Measurements from ENCODE around the gene CRMP1. TPM values are rescaled to one million over a fixed set of nuclear protein-coding genes. Genes with fewer than 3 reads are reported as not detected.

The CRMP1 gene
- total RNA-seq, 4 donors from 2014 or later, result 0.64 to 0.76 TPM; not detected in 2

- TF ChIP-seq POLR2A (IDR thresholded peaks at IDR 0.05), result no peak
- no peak for TF ChIP-seq CTCF (IDR thresholded peaks at IDR 0.05)
- TF ChIP-seq POLR2AphosphoS5 (IDR thresholded peaks at IDR 0.05), result no peak
- DNase-seq (ENCODE audit: low spot score in 2 of 2), result no peak
- no peaks in the 10 kb centered on the region for H3K4me1 ChIP-seq
- H3K27me3 ChIP-seq, result no peaks in the 10 kb centered on the region
- no peak overlapping the region for H3K27ac ChIP-seq
- WGBS, result 89% methylated on average over 12 of the region's 12 CpGs
- no peak overlapping the region for H3K4me3 ChIP-seq
- peaks cover 26% of the 10 kb centered on the region for H3K36me3 ChIP-seq
- no peaks in the 10 kb centered on the region for H3K9me3 ChIP-seq
These were observed 76.0 kb downstream of the CRMP1 start for GRCh38 chr4:5816851-5817375.

DNA sequence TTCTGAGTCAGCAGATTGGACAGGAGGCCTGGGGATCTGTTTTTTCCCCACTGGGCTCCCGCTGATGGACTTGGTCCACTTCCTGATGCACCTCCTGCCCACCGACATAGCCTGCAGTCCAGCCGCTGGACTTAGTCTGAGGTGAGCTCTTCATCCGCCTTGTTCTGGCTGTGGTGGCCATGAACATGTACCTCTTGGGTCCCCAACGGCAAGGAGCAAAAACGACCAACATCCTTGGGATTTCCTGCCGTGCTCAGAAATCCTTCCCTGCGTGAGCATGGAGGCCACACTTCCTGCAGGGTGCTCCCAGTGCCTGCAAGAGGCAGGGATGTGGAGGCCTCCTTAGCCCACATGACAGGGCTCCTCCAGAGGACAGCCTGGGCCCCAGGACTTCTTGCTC lies 76.8 kb downstream of the CRMP1 start:
- H3K36me3 ChIP-seq, result peaks cover 32% of the 10 kb centered on the region
- H3K27me3 ChIP-seq, result no peaks in the 10 kb centered on the region
- no peaks in the 10 kb centered on the region for H3K4me1 ChIP-seq
- H3K4me3 ChIP-seq, result no peak overlapping the region
- WGBS, result 88% methylated on average over 8 of the region's 8 CpGs
- no peak for DNase-seq (ENCODE audit: low spot score in 2 of 2)
- TF ChIP-seq POLR2AphosphoS5 (IDR thresholded peaks at IDR 0.05), result no peak
- TF ChIP-seq POLR2A (IDR thresholded peaks at IDR 0.05), result no peak
- TF ChIP-seq EP300 (IDR thresholded peaks at IDR 0.05), result no peak
- no peak for TF ChIP-seq CTCF (IDR thresholded peaks at IDR 0.05)
- H3K9me3 ChIP-seq, result no peaks in the 10 kb centered on the region
- no peak overlapping the region for H3K27ac ChIP-seq

DNA sequence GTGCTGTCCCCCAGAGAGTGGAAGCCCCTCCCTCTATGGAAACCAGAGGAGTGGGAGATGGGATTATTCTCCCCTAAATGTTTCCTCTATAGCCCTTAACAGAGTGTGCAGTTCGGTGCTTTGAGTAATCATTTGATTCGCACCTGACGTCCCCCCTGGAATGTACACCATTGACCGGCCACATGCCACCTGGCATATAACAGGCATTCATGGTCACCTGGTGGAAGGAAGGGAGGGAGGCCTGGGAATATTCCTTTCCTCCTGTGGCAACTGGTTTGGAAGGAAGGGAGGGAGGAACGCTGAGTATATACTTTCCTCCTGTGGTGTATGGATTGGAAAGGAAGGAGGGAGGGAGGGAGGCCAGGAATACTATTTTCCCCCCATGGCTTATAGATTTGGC lies 77.2 kb downstream of the CRMP1 start:
- Histone ChIP-seq H3K27me3 (no peaks in the 10 kb centered on the region), H3K9me3 (no peaks in the 10 kb centered on the region), H3K4me1 (no peaks in the 10 kb centered on the region), H3K4me3 (no peak overlapping the region), H3K36me3 (peaks cover 37% of the 10 kb centered on the region), H3K27ac (no peak overlapping the region)
- 91% methylated on average over 5 of the region's 5 CpGs for WGBS
- DNase-seq (ENCODE audit: low spot score in 2 of 2), result no peak
- TF ChIP-seq POLR2A (IDR thresholded peaks at IDR 0.05) (no peak), POLR2AphosphoS5 (IDR thresholded peaks at IDR 0.05) (no peak), EP300 (IDR thresholded peaks at IDR 0.05) (no peak), CTCF (IDR thresholded peaks at IDR 0.05) (no peak)

DNA sequence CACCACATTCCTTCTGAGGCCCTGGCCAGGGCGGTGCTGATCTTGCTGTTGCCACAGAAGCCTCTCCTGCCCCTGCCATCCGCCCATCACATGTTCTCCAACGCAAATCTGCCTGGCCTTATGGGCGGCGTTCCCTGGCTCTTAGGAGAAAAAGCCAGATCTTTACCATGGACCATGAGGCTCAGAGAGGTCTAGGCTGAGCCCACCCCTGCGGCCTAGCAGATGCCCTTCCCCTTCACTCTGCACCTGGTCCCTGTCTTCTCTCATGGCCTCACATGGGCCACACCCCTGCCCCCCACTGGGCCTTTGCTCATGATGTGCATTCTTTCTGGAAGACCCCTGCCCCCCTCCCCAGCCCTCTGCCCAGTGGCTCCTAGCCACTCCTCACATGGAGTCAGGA lies 78.5 kb downstream of the CRMP1 start:
- no peaks in the 10 kb centered on the region for H3K9me3 ChIP-seq
- H3K36me3 ChIP-seq, result peaks cover 46% of the 10 kb centered on the region
- no peak overlapping the region for H3K27ac ChIP-seq
- DNase-seq (ENCODE audit: low spot score in 2 of 2), result no peak
- TF ChIP-seq CTCF (IDR thresholded peaks at IDR 0.05) (no peak), EP300 (IDR thresholded peaks at IDR 0.05) (no peak), POLR2A (IDR thresholded peaks at IDR 0.05) (no peak), POLR2AphosphoS5 (IDR thresholded peaks at IDR 0.05) (no peak)
- H3K27me3 ChIP-seq, result no peaks in the 10 kb centered on the region
- no peaks in the 10 kb centered on the region for H3K4me1 ChIP-seq
- H3K4me3 ChIP-seq, result no peak overlapping the region
- WGBS, result 97% methylated on average over 6 of the region's 6 CpGs

DNA sequence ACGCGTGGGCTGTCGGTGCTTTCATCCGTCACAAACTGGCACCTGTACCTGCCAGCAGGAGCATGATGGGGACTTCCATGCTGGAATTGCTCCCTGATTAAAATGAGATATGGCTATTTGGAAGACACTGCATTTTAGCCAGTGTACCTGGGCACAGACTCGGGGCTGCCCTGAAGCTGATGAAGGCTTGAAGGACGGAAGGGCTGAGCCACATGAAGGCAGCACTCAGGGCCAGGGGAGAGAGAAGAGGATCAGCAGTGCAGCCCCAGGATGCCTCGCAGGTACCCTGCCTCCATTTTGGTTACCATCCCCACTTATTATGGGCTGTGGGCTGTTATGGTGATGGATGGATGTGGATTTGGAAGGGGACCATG lies 79.0 kb downstream of the CRMP1 start:
- H3K27me3 ChIP-seq, result no peaks in the 10 kb centered on the region
- TF ChIP-seq POLR2AphosphoS5 (IDR thresholded peaks at IDR 0.05) (no peak), POLR2A (IDR thresholded peaks at IDR 0.05) (no peak), EP300 (IDR thresholded peaks at IDR 0.05) (no peak), CTCF (IDR thresholded peaks at IDR 0.05) (no peak)
- H3K4me3 ChIP-seq, result no peak overlapping the region
- WGBS, result 98% methylated on average over 7 of the region's 7 CpGs
- peaks cover 51% of the 10 kb centered on the region for H3K36me3 ChIP-seq
- no peak overlapping the region for H3K27ac ChIP-seq
- H3K9me3 ChIP-seq, result no peaks in the 10 kb centered on the region
- no peak for DNase-seq (ENCODE audit: low spot score in 2 of 2)
- no peaks in the 10 kb centered on the region for H3K4me1 ChIP-seq
